HG02870 (cell line): ENCODE data around the gene FOXI1.

ENCODE experiments used
- ATAC-seq: cut with Tn5 transposase; IDR thresholded peaks from one replicate; pipeline ENCODE4 v1.9.1; 2021; ENCODE audit warnings: mild to moderate bottlenecking, moderate library complexity; ENCODE audit not compliant: unreplicated experiment

The FOXI1 gene

GRCh38 chr5:170148430-170149205 lies 42.9 kb downstream of the FOXI1 start:
- ATAC-seq: no peak

- no peak for ATAC-seq
Observed at GRCh38 chr5:170149206-170149515, 43.5 kb downstream of the FOXI1 start.

- no peak for ATAC-seq
Observed at GRCh38 chr5:170150713-170151096, 45.0 kb downstream of the FOXI1 start.

GRCh38 chr5:170151097-170151831 lies 45.6 kb downstream of the FOXI1 start:
- peak; percentile 84 for ATAC-seq

- no peak for ATAC-seq
Observed at GRCh38 chr5:170152767-170153166, 47.1 kb downstream of the FOXI1 start.

GRCh38 chr5:170154297-170154696 lies 48.6 kb downstream of the FOXI1 start:
- ATAC-seq: no peak

GRCh38 chr5:170154744-170155143 lies 49.0 kb downstream of the FOXI1 start:
- no peak for ATAC-seq

- no peak for ATAC-seq
Observed at GRCh38 chr5:170155771-170156170, 50.1 kb downstream of the FOXI1 start.

GRCh38 chr5:170159101-170159698 lies 53.5 kb downstream of the FOXI1 start:
- ATAC-seq: no peak
